NB4 (cell line): ENCODE results near the gene ZNF460.

Source experiments
- DNase-seq: peaks from one replicate; pipeline ENCODE4 v3.0.0; 2010; ENCODE audit warnings: low read depth
- H3K4me3 ChIP-seq: one replicate; pipeline ENCODE4 v1.5.1; 2011; ENCODE audit warnings: mild to moderate bottlenecking, low read depth, low read length, moderate library complexity
- CTCF ChIP-seq: IDR thresholded peaks from one replicate; pipeline ENCODE4 v1.5.1; 2012; ENCODE audit warnings: low read depth, low read length
- MAX ChIP-seq: IDR thresholded peaks from 2 replicates; pipeline ENCODE4 v1.6.1; 2011; ENCODE audit warnings: low read depth, low read length
- MYC ChIP-seq: IDR thresholded peaks from 2 replicates; pipeline ENCODE4 v1.6.1; 2011; ENCODE audit warnings: low read depth, low read length
- POLR2A ChIP-seq: IDR thresholded peaks from 2 replicates; pipeline ENCODE4 v1.6.1; 2011; ENCODE audit warnings: mild to moderate bottlenecking; ENCODE audit not compliant: insufficient read length; ENCODE audit errors: extremely low read depth

ZNF460 gene

DNA sequence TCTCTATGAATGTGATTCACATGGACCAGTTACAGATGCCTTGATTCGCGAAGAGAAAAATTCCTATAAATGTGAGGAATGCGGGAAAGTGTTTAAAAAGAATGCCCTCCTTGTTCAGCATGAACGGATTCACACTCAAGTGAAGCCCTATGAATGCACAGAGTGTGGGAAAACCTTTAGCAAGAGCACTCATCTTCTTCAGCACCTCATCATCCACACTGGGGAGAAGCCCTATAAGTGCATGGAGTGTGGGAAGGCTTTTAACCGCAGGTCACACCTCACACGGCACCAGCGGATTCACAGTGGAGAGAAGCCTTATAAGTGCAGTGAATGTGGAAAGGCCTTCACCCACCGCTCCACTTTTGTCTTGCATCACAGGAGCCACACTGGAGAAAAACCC, 47.7 kb downstream of the ZNF460 start:
- H3K4me3 ChIP-seq: no peak overlapping the region
- TF ChIP-seq CTCF (no peak), MYC (no peak), POLR2A (no peak), MAX (no peak)
- no peak for DNase-seq

DNA sequence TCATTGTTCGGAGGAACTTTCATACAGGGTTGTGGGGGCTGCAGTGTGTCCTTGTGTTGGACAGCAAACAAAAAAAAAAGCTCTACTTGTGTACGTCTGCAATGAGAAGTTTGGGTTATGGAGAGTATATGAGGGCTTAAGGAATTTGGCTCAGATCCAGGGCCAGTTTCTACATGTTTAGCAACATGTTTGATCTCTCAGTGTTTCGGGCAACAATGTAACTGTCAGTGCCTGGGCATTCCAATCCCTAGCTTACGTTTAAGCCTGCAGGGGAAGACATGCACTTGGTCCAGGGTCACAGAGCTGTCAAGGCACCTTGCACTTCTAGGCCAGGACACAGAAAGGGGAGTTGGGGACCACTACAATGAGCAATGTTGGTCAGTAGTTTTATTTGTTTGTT, 53.9 kb downstream of the ZNF460 start:
- H3K4me3 ChIP-seq: no peak overlapping the region
- TF ChIP-seq MAX (no peak), MYC (no peak), CTCF (no peak), POLR2A (no peak)
- DNase-seq: no peak

GRCh38 chr19:57338877-57339276, 58.6 kb downstream of the ZNF460 start:
- H3K4me3 ChIP-seq: no peak overlapping the region
- no peak for TF ChIP-seq CTCF
- DNase-seq: no peak

GRCh38 chr19:57342582-57342981, 62.3 kb downstream of the ZNF460 start:
- DNase-seq: no peak
- no peak for TF ChIP-seq MYC
- TF ChIP-seq CTCF: no peak
- no peak for TF ChIP-seq MAX
- TF ChIP-seq POLR2A: no peak
- no peak overlapping the region for H3K4me3 ChIP-seq
